HCT116 (cell line): ENCODE results near the gene ZNF417. TPM values are rescaled to one million over a fixed set of nuclear protein-coding genes. Genes with fewer than 3 reads are reported as not detected.

Experiments
- ATAC-seq: fragments of 200-7000 bp; cut with Tn5 transposase; 2 replicates; pipeline ENCODE4 v1.9.1; 2020; ENCODE audit warnings: mild to moderate bottlenecking, moderate library complexity
- BruUV-seq: library from RNA; stranded (reverse); fragments of 400-500 nt; replicated peaks from 2 replicates; lab custom pipeline; 2021; lab: Mats Ljungman, UMichigan
- CTCF ChIA-PET: fragments of 300-600 bp; sonication (Branson Sonifier 250); formaldehyde crosslinking; loops from one replicate; lab custom pipeline; 2021; ENCODE audit warnings: antibody characterized with exemption; lab: Charles Lee
- POLR2A ChIA-PET: fragments of 300-600, 350-600 bp; sonication (Branson Sonifier 250); formaldehyde crosslinking; loops from one replicate; lab custom pipeline; 2021; ENCODE audit warnings: antibody characterized with exemption; lab: Charles Lee
- RAD21 ChIA-PET, 2 experiments: fragments of 300-600 bp; sonication (Branson Sonifier 250); formaldehyde crosslinking; loops; one replicate each; lab custom pipeline; 2023; ENCODE audit warnings: low total read pairs in 2 of 2; ENCODE audit not compliant: uncharacterized antibody in 2 of 2, unreplicated experiment in 2 of 2, low non-redundant PET in 1 of 2; lab: Charles Lee
- DNase-seq: peaks from one replicate; pipeline ENCODE4 v3.0.0-alpha.2; 2010; ENCODE audit warnings: low read depth, low spot score
- H2AFZ ChIP-seq: fragments of 200-600 bp; shearing (Covaris generic), sonication (generic); 2 replicates; pipeline ENCODE4 v1.6.1; 2017; ENCODE audit warnings: low read depth, mixed run types, mixed read lengths, antibody characterized with exemption, low read length; ENCODE audit not compliant: poor library complexity, severe bottlenecking
- H3K27ac ChIP-seq: 2 replicates; pipeline ENCODE4 v1.5.1; 2012; ENCODE audit warnings: low read depth, low read length
- H3K27me3 ChIP-seq: fragments of 200-600 bp; sonication (generic); 2 replicates; pipeline ENCODE4 v1.6.1; 2016; ENCODE audit warnings: mixed run types, low read length, mixed read lengths; ENCODE audit not compliant: insufficient read depth
- H3K36me3 ChIP-seq, 2 experiments: fragments of 200-500 bp in 1 of 2; fragments of 200-600 bp in 1 of 2; sonication (Bioruptor generic) in 1 of 2; sonication (generic) in 1 of 2; 2 replicates each; pipeline versions ENCODE4 v1.5.1 to v1.6.1; 2014 to 2016; ENCODE audit warnings: low read length in 2 of 2, inconsistent platforms in 1 of 2, mixed read lengths in 1 of 2, mixed run types in 1 of 2; ENCODE audit not compliant: insufficient read depth in 2 of 2, control insufficient read depth in 1 of 2
- H3K4me1 ChIP-seq, 2 experiments: fragments of 200-600 bp in 1 of 2; sonication (generic) in 1 of 2; 2 replicates each; pipeline versions ENCODE4 v1.5.1 to v1.6.1; 2012 to 2017; ENCODE audit warnings: low read length in 2 of 2, inconsistent platforms in 1 of 2, mild to moderate bottlenecking in 1 of 2, mixed read lengths in 1 of 2, mixed run types in 1 of 2, moderate library complexity in 1 of 2; ENCODE audit not compliant: insufficient read depth in 2 of 2, control insufficient read depth in 1 of 2
- H3K4me2 ChIP-seq: fragments of 200-600 bp; sonication (generic); 2 replicates; pipeline ENCODE4 v1.6.1; 2017; ENCODE audit warnings: mixed run types, low read length, mixed read lengths
- H3K4me3 ChIP-seq, 2 experiments: fragments of 200-600 bp in 1 of 2; sonication (generic) in 1 of 2; replicated peaks in 1 of 2; 2 replicates each; pipeline ENCODE4 v1.5.1; 2011 to 2016; ENCODE audit warnings: low read length in 2 of 2, control low read depth in 1 of 2, low read depth in 1 of 2, mild to moderate bottlenecking in 1 of 2, mixed read lengths in 1 of 2, mixed run types in 1 of 2
- H3K79me2 ChIP-seq: fragments of 200-600 bp; sonication (generic); 2 replicates; pipeline ENCODE4 v1.6.1; 2017; ENCODE audit warnings: mild to moderate bottlenecking, mixed run types, low read length, moderate library complexity, mixed read lengths; ENCODE audit not compliant: insufficient read depth
- H3K9ac ChIP-seq: fragments of 200-600 bp; sonication (generic); 2 replicates; pipeline ENCODE4 v1.6.1; 2016; ENCODE audit warnings: low read length, mixed read lengths
- H3K9me2 ChIP-seq: fragments of 200-600 bp; sonication (generic), shearing (Covaris generic); 2 replicates; pipeline ENCODE4 v1.6.1; 2017; ENCODE audit warnings: mixed run types, mild to moderate bottlenecking, moderate library complexity; ENCODE audit not compliant: insufficient read depth
- H3K9me3 ChIP-seq, 2 experiments: fragments of 200-500 bp in 1 of 2; fragments of 200-600 bp in 1 of 2; sonication (Bioruptor generic) in 1 of 2; sonication (generic) in 1 of 2; 2 replicates each; pipeline ENCODE4 v1.6.1; 2014 to 2017; ENCODE audit warnings: low read length in 2 of 2, mixed read lengths in 2 of 2, inconsistent platforms in 1 of 2, low read depth in 1 of 2, mild to moderate bottlenecking in 1 of 2, mixed run types in 1 of 2, moderate library complexity in 1 of 2; ENCODE audit not compliant: control insufficient read depth in 1 of 2, insufficient read depth in 1 of 2
- H4K20me1 ChIP-seq: fragments of 200-600 bp; sonication (generic), shearing (Covaris generic); 2 replicates; pipeline ENCODE4 v1.6.1; 2017; ENCODE audit warnings: mixed run types, mild to moderate bottlenecking, moderate library complexity; ENCODE audit not compliant: insufficient read depth
- ATF3 ChIP-seq: IDR thresholded peaks from 2 replicates; pipeline ENCODE4 v1.6.1; 2012
- EZH2 ChIP-seq: fragments of 200-600 bp; sonication (generic); IDR thresholded peaks from 2 replicates; pipeline ENCODE4 v1.6.1; 2017; ENCODE audit warnings: antibody characterized with exemption, mixed run types
- POLR2A ChIP-seq: IDR thresholded peaks from 2 replicates; pipeline ENCODE4 v1.7.0; 2011; ENCODE audit warnings: borderline replicate concordance; ENCODE audit not compliant: insufficient read depth, insufficient read length; ENCODE audit errors: extremely low read depth
- REST ChIP-seq: IDR thresholded peaks from 2 replicates; pipeline ENCODE4 v1.6.1; 2012; ENCODE audit warnings: low read depth
- SP1 ChIP-seq: IDR thresholded peaks from 2 replicates; pipeline ENCODE4 v1.6.1; 2012; ENCODE audit warnings: low read depth
- YY1 ChIP-seq: IDR thresholded peaks from 2 replicates; pipeline ENCODE4 v1.6.1; 2011; ENCODE audit warnings: low read length, low read depth, moderate library complexity, mild to moderate bottlenecking; ENCODE audit not compliant: insufficient replicate concordance; ENCODE audit errors: extremely low read depth
- ZFX ChIP-seq: fragments of 450-650 bp; IDR thresholded peaks from 2 replicates; pipeline ENCODE4 v1.6.1; 2017
- intact Hi-C: fragments of 100-400 bp; cut with micrococcal nuclease; formaldehyde crosslinking; loops from 2 replicates; pipeline ENCODE4 v1.10.0; 2022
- total RNA-seq: library from RNA; stranded (reverse); gene quantifications from one replicate; pipeline ENCODE4 v1.2.1, GENCODE V29; 2021; ENCODE audit not compliant: unreplicated experiment

ZNF417 gene
- total RNA-seq, 1 experiment from 2014 or later: 6.8 TPM

- no peaks in the 10 kb centered on the region for H3K9me2 ChIP-seq
- no peak for ATAC-seq
- no peak for TF ChIP-seq REST
- TF ChIP-seq POLR2A: no peak
- TF ChIP-seq ZFX: no peak
- TF ChIP-seq SP1: no peak
- TF ChIP-seq YY1: no peak
- TF ChIP-seq ATF3: no peak
- TF ChIP-seq EZH2: no peak
- TF ChIP-seq, all 23 proteins: peak for 0
- no peaks in the 10 kb centered on the region for H3K4me1 ChIP-seq
- ChIA-PET RAD21 (no interaction called here), CTCF (no interaction called here), POLR2A (no interaction called here)
- no peak overlapping the region for H3K4me2 ChIP-seq
- no peak overlapping the region for H3K27ac ChIP-seq
- no TSS peak for BruUV-seq
- H3K79me2 ChIP-seq: no peaks in the 10 kb centered on the region
- no peaks in the 10 kb centered on the region for H4K20me1 ChIP-seq
- no peaks in the 10 kb centered on the region for H3K27me3 ChIP-seq
- no peaks in the 10 kb centered on the region for H3K36me3 ChIP-seq
- no peak overlapping the region for H3K4me3 ChIP-seq
- peaks cover 8 to 21% of the 10 kb centered on the region in 2 experiments; a peak in 2 of 4 replicates for H3K9me3 ChIP-seq
- no peak for DNase-seq
- intact Hi-C loops: no loop called here
- no peak overlapping the region for H2AFZ ChIP-seq
- H3K9ac ChIP-seq: no peak overlapping the region
Observed at GRCh38 chr19:57946316-57946715, 29.9 kb upstream of the ZNF417 start.
